HG02885 (cell line): ENCODE measurements around the gene FALEC.

Source experiments
- ATAC-seq: cut with Tn5 transposase; IDR thresholded peaks from one replicate; pipeline ENCODE4 v1.9.1; 2021; ENCODE audit warnings: mild to moderate bottlenecking; ENCODE audit not compliant: unreplicated experiment, poor library complexity

FALEC gene

GRCh38 chr1:150543500-150544143, 28.1 kb downstream of the FALEC start:
- no peak for ATAC-seq

GRCh38 chr1:150544204-150544603, 28.7 kb downstream of the FALEC start:
- ATAC-seq, result no peak

- no peak for ATAC-seq
Observed at GRCh38 chr1:150545486-150546032, 30.0 kb downstream of the FALEC start.

GRCh38 chr1:150546294-150546937, 30.9 kb downstream of the FALEC start:
- no peak for ATAC-seq

GRCh38 chr1:150548324-150548631, 32.7 kb downstream of the FALEC start:
- ATAC-seq, result no peak

- peak; percentile 62 for ATAC-seq
Observed at GRCh38 chr1:150548632-150549495, 33.3 kb downstream of the FALEC start, which contains the start of gene ADAMTSL4. Gene ADAMTSL4 (plus strand): TSS chr1:150549408. CDS start chr1:150552289, 2,881 bp downstream.

- peak; percentile 14 for ATAC-seq
Observed at GRCh38 chr1:150549496-150550221, 34.1 kb downstream of the FALEC start.

GRCh38 chr1:150550222-150551050, 34.9 kb downstream of the FALEC start:
- no peak for ATAC-seq

GRCh38 chr1:150551051-150551783, 35.7 kb downstream of the FALEC start:
- ATAC-seq, result no peak

- no peak for ATAC-seq
Observed at GRCh38 chr1:150551784-150552127, 36.2 kb downstream of the FALEC start.

GRCh38 chr1:150552128-150552910, 36.8 kb downstream of the FALEC start:
- no peak for ATAC-seq

- no peak for ATAC-seq
Observed at GRCh38 chr1:150552911-150553289, 37.3 kb downstream of the FALEC start.

GRCh38 chr1:150553392-150554085, 38.0 kb downstream of the FALEC start:
- no peak for ATAC-seq

GRCh38 chr1:150554086-150554452, 38.5 kb downstream of the FALEC start:
- ATAC-seq, result no peak

GRCh38 chr1:150555198-150555970, 39.8 kb downstream of the FALEC start:
- no peak for ATAC-seq

- ATAC-seq, result no peak
Observed at GRCh38 chr1:150555971-150556865, 40.7 kb downstream of the FALEC start.
